ENCODE measurements around the gene RBP5.
"Not testable (repeated sequence)": the region's sequence is repeated elsewhere in the genome, so short reads cannot be mapped to it uniquely, and the experiment has no call there.

RBP5 gene

DNA sequence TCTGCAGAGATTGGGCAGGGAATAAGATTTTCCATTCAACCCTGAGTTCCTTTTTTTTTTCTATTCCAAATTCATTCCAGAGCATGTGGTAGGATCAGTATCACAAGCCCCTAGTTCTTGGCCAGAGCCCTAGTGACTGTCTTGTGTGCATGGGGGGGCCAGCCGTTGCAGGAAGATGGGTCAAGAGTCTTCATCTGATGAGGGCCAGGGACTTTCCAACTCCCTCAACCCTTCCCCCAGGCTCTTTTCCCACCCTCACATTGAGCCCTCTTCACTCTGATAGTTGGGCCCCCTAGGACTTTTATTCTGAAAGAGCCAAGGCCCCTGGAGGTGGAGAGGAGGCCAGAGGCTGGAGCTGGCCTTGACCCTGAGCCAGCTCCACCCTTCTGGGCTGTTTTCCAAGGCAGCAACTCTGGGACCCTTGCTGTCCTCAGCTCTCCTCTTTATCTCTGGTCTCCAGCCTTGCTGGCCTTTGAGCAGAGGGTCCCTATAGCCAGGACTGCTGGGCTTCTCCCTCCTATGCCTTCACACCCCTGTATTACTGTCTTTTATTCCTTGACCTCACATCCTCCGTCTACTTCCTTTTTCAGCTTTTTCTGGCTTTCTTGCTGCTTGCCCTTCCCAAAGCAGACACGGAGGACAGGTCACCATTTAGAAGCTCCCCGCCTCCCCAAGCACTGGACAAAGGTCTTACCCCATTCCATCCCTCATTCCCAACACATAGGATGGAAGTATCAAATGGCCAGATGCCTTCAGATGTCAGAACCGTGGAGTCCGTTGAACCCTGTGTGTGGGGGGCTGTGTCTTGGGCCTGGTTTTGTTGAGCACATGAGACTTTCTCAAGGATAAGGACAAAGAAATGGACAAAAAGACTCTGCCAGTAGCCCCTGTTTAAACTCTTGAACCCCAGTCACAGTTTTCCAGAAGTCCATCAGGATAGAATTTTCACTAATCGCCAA lies 5.6 kb downstream of the RBP5 start:
- ATAC-seq, result no peak

DNA sequence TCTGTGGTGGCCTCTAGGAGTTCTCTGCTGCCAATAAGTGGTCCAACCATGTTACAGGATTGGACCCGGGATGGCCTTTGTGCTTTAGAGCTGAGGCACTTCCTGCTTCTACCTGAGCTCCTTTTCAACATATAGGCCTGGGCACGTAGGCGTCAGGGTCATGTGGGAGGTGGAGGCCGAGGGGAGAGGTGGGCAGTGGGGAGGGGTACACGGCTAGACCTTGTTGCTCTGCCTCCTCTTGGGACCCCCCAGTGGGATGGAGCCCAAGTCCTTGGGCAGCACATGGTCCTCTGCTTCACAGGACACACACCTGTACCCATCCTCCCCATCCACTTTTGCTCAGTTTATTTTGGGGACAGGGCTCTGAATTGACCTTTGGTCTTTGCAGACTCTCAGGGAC lies 7.4 kb downstream of the RBP5 start:
- no peak for ATAC-seq

DNA sequence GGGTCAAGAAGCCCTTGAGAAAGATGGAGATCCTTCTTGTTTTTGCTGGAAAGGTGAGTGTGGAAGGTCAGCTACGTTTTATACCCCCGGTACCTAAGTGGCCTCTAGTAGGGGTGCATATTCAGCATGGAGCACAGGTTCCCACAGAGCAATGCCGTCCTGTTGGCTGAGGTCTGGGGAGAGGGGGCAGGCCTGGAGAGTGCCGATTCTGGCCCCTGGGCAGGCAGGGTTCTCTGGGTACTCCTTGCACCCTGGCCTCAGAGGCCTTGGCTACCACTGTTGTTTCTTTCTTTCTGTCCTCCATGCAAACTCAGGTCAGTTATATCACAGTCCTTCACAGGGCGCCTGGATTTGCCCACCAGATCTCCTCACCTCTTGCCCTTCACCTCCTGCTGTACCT lies 8.5 kb downstream of the RBP5 start:
- no peak for ATAC-seq

DNA sequence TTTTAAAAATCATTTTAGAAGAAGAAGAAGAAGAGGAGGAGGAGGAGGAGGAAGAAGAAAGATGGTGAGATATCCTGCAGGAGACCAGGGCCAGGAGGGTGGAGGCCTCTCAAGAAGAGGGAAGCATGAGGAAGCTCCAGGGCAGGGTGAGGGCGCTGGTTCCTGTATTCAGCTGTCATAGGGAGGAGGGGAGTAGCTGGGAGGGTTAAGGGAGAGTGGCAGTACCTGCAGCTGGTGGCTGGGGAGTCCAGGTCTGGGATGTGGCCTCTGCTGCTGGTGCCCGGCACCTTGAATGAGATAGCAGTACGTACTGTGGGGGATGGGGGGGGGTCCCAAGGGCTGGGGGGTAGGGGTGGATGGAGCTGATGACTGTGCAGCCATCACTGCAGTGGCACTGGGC lies 9.8 kb downstream of the RBP5 start:
- no peak for ATAC-seq

DNA sequence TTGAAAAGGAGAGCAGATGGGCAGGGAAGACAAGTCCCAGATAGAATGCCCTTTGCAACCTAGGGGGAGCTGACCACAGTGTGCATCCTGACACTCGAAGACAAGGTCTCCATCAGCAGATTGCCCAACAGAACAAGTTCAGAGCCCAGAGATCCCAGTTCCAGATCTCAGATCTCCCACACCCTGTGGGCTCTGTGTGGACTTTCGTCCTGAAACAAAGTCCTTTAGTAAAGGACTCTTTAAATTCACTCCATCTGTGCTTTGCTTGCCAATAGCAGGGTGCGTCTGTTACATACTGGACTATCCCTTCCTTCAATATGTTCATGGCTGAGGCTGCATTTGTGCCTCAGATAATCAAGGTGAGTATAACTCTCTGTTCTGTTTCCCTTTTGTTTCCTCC lies 11.0 kb downstream of the RBP5 start:
- no peak for ATAC-seq

DNA sequence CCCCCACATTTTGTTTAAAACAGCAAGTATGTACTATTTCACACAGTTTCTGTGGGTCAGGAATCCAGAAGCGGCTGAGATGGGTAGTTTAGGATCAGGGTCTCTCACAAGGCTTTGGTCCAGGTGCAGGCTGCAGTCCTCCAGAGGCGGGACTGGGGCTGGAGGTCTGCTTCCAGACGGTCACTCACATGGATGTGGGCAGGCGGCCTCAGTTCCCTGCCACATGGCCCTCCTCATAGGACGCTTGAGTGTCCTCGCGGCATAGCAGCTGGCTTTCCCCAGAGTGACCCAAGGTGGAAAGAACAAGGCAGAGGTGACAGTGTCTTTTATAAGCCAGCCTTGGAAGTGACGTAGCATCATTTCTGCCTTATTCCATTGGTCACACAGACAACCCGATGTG lies 11.8 kb downstream of the RBP5 start:
- ATAC-seq, result no peak

DNA sequence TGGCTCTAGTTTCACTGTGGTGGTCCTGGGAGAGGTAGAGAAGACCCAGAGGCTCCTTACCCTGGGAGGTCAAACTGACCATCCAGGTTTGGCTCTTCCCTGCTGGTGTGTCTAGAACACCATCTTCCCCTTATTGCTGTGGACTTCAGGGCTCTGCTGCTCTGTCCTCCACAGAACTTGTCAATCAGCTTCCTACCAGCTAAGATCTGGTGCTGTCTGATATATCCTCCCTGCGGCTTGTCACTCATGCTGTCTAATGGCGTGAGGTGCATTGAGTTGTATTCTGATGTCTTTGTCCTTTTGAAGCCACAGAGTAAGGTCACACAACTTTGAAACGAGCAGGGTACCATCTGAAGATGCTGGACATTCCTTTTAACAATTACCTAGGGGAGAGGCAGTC lies 12.5 kb downstream of the RBP5 start:
- ATAC-seq, result no peak

DNA sequence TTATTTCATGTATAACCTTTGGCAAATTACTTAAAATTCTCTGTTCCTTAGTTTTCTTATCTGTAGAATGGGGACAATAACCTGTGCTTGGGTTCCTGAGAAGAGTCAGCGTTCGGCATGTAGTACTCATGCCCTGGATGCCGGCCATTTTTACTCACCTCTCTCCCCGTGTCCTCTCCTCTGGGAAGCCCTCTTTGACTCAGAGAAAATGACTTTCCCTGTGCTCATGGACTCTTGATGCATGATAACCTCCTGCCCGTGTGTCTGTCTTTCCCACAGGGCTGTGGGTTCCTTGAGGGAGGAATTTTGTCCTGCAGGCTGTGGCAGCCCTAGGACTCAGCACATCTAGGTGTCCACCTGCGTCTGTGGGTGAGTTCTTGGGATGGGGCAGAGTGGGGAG lies 13.8 kb downstream of the RBP5 start:
- ATAC-seq, result no peak

DNA sequence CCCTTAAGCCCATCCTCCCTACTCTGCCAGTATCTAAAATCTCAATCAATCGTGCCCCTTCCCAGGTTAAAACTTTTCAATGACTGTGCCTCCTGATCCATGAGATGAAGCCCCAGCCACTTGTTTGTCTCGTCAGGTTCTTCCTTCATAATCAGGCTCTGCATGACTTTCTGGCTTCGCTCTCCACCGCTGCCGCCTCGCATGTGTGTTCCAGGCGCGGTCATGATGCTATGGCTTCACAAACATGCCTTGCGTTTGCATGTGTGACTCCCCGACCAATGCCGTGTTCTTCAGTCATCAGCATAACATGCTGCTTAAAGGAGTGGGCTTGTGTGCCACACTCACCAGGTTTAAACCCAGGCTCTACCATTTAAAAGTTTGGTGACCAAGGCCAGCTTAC lies 14.7 kb downstream of the RBP5 start:
- ATAC-seq, result no peak

DNA sequence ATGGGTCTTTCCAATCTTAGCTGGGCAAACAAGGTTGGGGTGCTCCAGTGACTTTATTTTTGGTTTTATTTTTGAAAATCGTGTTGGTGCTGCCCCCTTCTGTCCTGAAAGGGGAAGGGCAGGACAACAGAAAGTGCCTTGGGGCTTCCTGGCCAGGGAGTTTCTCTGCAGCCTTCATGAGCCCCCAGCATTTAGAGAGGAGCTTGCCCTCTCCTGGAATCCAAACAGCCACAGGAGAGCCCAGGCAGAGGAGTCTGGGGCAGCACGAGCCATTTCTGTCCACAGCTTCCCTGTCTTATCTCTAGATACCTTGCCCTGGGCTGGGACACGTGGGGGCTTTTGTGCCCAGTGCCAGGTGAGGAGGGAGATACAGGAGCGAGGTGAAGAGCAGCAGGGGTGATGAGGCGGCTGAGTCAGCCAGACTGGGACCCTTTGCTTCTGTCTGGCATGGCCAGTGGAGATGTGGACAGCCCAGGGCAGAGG lies 15.3 kb downstream of the RBP5 start:
- no peak for ATAC-seq

DNA sequence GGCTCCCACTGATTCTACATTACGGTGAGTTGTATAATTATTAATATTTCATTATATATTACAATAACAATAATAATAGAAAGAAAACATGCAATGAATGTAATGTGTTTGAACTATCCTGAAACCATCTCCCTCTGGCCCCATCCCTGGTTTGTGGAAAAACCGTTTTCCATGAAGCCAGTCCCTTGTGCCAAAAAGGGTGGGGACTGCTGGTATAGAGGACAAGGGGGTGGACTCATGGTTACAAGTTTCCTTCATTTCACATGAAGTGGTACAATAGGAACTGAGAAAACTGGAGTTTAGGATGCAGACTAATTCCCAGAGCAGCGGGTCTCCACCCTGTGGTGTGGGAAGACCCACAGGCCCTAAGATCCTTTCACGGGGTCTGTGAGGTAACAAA lies 16.6 kb downstream of the RBP5 start:
- no peak for ATAC-seq

DNA sequence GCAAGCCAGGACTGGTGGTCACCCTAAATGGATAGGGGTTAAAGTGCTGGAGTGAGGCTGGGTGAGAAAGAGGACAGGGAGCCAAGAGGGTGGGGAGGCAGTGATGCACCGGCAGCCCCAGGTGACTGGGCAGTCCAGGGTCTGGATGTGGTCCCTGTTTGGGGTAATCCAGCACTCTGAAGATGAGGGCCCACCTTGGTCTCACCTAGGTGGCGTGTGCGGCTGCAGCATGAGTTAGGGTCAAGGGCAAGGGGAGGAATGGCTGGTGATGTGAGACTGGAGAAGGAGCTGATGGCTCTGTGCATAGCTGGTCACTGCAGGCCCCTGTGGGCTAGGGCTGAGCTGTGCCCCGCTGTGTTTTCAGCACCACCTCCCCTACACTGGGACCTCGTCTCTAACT lies 18.0 kb downstream of the RBP5 start:
- ATAC-seq, result no peak

DNA sequence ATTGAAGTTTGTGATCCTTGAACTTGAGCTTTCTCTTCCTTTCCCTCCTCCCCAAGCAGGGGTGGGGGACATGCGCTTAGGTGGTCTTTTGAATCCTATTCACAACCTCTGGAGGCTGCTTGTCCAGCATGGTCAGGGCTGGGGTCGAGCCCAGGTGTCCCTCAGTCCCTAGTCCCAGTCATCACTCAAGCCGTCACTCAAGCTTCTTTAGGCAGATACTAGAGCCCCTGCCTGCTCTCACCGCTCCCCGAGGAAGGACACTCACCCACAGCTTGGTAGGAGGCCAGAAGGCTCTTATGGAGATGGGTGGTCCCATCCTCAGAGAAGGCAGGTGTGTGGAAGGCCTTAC lies 19.1 kb downstream of the RBP5 start:
- no peak for ATAC-seq

DNA sequence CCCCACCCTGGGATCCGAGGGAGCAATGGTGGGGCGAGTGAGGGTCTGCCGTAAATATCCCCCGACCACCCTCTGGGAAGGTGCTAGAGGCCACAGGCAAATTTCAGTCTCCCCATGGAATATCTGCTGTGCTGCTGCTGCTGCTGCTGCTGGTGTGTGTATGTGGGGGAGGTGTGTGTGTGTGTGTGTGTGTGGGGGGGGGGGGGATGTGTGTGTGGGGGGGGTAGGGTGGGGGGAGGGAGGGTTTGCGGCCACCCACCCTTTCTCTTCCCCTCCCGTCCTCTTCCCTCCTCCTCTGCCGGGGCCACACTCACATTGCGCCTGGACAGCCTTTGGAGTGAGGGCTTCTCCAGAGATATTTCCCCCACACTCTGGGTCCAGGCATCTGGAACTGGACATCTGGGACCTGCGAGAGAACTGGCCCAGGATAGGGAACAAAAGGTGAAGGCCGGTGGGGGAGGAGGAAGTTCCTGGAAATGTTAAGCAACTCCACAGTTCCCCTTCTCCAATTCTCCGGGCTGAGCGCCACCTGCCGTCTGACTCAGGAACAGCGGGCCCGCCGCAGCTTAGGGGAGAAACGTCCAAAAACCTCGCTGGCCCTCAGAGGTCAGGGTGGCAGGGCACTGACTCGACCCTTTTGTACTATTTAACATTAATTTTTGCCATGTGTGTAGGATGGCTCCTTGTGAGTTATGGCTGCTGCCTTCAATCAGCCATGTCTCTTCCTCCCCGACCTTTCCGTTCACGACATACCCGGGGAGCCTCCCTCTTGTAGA lies 19.7 kb downstream of the RBP5 start, which contains the start of gene C1RL:
Gene C1RL (minus strand): TSS at position 419 of the 776 bp plus-strand sequence. CDS start 34 bp downstream, at position 385.
- peak; percentile 30 to 33 for ATAC-seq

DNA sequence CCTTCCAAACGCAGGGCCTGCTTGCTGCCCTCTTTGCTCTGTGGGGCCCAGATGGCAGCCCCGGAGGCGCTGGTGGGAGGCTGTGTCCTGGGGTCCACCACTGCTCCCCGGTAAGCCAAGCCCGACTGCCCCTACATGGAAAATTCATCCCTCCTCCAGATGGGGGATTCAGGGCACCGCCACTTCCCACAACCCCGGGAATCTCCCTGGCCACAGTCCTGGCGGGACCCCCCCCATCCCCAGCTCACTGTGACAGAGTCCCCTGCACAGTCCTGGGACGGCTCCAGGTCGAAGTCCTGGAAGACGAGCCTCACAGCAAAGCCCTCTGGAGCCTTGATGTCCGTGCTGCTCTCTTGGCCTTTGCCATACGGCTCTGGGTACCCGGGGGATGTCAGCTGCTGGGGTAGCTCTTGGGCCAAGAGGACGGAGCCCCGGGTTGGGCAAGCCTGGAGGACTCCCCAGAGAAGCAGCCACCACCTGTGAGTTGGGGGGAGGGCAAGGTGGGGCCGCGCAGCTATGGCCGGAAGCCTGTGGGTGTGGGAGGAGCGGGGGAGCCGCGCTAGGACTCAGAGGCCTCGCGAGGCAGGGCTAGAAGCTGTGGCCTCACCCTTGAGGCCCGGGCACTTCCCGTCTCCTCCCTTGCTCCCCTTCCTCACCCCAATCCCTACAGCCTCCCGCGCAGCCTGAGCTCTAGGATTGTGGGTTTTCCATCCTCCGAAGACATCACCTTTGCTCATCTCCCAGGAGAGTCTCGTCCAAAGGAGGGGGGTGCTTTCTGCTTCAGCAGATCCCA lies 20.5 kb downstream of the RBP5 start:
- peak; percentile 95 to 97 for ATAC-seq

DNA sequence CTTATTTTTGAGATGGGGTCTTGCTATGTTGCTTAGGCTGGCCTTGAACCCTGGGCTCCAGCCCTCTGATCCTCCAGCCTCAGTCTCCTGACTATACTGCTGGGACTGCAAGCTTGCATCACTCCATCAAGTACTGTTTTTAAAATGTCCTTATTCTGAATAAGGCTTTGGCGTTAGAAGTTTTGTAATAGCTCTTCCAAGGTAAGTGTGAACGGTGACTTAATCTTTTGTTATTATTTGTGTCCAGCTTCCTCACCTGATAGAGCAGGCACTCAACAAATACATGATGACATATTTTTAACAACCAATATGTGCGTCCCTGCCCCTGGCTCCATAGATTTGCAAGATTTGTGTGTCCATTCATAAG lies 21.1 kb downstream of the RBP5 start:
- ATAC-seq, result peak in 1 of 2 donors; percentile 5

DNA sequence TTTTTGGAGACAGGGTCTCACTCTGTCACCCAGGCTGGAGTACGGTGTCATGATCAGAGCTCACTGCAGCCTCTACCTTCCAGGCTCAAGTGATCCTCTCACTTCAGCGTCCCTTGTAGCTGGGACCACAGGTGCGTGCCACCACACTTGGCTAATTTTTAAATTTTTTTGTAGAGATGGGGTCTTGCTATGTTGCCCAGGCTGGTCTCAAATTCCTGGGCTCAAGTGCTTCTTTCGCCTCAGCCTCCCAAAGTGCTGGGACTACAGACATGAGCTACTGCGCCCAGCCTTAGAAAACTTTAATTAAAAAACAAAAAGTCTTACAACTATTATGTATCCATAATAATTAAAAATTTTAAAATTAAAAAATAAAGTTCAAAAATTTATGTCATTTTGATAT lies 21.5 kb downstream of the RBP5 start:
- not testable (repeated sequence) for ATAC-seq

DNA sequence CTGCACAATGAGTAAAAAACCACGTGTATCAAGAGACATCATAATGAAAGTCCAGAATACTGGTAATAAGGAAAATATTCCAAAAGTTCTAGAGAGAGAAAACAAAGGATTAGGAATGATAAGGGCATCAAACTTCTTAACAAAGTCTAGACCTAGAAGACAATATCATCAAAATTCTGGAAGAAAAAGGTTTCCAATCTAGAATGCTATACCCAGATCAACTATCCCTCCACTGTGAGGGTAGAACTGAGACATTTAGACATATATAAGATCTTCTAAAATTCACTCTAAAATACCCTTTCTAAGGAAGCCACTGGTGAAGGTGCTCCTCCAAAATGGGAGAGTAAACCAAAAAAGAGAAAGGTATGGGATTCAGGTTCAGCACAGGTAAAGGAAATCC lies 22.6 kb downstream of the RBP5 start:
- ATAC-seq, result no peak

DNA sequence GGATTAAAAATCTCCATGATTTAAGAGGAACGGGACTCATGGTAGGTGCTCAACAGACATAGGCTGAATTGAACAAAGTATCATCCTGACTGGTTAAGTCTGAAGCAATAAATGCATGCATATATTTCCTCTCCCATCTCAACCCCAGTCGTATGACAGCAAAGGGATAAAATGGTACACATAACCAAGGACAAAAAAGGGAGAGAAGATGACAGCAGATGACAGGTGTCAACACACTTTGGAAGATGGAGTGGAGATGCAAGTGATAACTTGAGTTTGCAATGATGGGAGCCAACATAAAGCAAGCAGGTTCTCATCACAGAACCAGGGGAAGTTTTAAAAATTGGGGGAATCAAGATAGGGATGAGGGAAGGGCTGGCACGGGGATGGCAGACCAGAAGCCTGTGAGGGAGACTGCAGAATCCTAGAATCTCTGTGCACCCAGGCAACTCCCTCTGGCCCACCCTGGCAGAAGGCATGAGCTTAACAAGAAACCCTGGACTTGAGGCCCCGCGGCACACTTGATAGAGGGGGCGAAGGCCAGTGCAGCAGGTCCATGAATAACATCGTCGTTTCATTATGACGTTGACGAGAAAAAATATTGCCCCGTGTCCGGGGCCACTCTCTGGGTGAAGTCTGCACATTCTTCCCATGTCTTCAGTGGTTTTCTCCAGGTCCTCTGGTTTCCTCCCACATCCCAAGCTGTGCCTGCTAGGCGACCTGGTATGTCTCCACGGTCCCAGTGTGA lies 24.7 kb downstream of the RBP5 start:
- no peak for ATAC-seq

DNA sequence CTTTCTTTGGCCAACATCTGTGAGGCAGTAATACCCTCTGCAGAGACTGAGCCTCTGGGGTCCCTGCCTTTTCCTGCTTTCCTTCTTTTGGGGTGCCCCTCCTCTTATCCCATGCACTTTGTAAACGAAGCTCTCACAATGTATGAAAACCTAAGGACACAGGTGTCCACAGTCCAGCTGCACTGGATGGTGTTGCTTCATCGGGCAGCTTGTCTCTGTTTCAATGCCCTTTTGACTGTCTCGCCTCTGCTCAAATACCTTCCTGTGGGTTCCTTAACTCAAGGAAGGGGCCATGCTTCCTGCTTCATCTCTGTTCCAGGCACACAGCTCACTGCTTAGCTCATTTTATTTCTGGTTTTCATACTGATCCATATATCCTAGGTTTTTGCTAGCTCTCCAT lies 26.1 kb downstream of the RBP5 start:
- ATAC-seq, result no peak

DNA sequence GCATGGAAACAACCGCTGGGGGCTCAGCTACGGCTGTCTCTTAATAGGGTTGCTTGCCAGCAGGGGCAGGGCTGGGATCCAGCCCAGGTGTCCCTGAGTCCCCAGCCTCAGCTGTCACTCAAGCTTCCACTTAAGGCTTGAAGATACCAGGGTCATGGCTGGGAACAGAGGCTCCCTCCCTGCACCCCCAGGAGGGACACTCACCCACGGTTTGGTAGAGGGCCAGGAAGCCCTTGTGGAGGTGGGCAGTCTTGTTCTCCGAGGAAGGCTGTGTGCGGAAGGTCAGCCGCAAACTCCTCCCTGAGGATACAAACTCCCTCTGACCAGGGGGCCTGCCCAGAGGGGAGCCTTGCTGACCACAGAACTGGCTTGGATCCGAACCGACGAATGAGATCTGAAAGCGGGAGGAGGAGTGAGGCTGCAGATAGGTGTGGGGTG lies 27.0 kb downstream of the RBP5 start:
- ATAC-seq, result no peak

DNA sequence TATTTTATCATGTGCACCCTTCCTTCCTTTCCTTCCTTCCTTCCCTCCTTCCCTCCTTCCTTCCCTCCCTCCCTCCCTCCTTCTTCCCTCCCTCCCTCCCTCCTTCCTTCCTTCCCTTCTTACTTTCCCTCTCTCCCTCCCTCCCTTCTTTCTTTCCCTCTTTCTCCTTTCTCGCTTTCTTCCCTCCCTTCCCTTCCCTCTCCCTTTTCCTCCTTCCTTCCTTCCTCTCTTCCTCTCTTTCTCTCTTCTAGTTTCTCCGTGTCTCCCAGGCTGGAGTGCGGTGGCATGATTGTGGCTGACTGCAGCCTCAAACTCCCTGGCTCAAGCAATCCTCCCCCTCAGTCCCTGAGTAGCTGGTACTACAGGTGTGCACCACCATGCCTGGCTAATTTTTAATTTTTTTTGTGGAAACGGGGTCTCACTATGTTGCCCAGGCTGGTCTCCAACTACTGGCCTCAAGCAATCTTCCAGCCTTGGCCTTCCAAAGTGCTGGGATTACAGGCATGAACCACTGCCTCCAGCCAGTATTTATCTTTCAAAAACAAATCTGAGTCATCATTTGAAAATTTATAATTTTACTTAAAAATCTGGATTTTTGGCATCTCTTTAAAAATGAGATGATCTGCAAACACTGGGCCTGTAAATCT lies 27.5 kb downstream of the RBP5 start:
- ATAC-seq, result no peak
